Neural progenitor cell (in vitro differentiated cells): ENCODE results near the gene CFAP57. TPM values are rescaled to one million over a fixed set of nuclear protein-coding genes. Genes with fewer than 3 reads are reported as not detected.
A peak's percentile ranks its signal among the peaks of the same experiment; 100 is the strongest.

Experiments
- DNase-seq: peaks from one replicate; pipeline ENCODE4 v3.0.0-alpha.2; 2016; ENCODE audit warnings: low spot score
- H2AFZ ChIP-seq: fragments of 200-600 bp; sonication (generic); replicated peaks from 2 replicates; pipeline ENCODE4 v1.6.1; 2016; ENCODE audit warnings: antibody characterized with exemption
- H3F3A ChIP-seq: fragments of 200-600 bp; sonication (generic); 2 replicates; pipeline ENCODE4 v1.6.1; 2016; ENCODE audit warnings: antibody characterized with exemption, low read depth
- H3K27ac ChIP-seq: fragments of 200-600 bp; sonication (generic); 2 replicates; pipeline ENCODE4 v1.5.1; 2016; ENCODE audit warnings: mild to moderate bottlenecking
- H3K27me3 ChIP-seq: fragments of 200-600 bp; sonication (generic); 2 replicates; pipeline ENCODE4 v1.6.1; 2016; ENCODE audit warnings: mild to moderate bottlenecking, moderate library complexity
- H3K36me3 ChIP-seq: fragments of 200-600 bp; sonication (generic); 2 replicates; pipeline ENCODE4 v1.5.1; 2016
- H3K4me1 ChIP-seq: fragments of 200-600 bp; sonication (generic); 2 replicates; pipeline ENCODE4 v1.6.1; 2016; ENCODE audit warnings: mixed run types
- H3K4me2 ChIP-seq: fragments of 200-600 bp; sonication (generic); 2 replicates; pipeline ENCODE4 v1.6.1; 2016
- H3K4me3 ChIP-seq: fragments of 200-600 bp; sonication (generic); 2 replicates; pipeline ENCODE4 v1.5.1; 2016
- H3K79me2 ChIP-seq: fragments of 200-600 bp; sonication (generic); 2 replicates; pipeline ENCODE4 v1.6.1; 2016; ENCODE audit warnings: low read depth
- H3K9ac ChIP-seq: fragments of 200-600 bp; sonication (generic); 2 replicates; pipeline ENCODE4 v1.6.1; 2016
- H3K9me3 ChIP-seq: fragments of 200-600 bp; sonication (generic); 2 replicates; pipeline ENCODE4 v1.5.1; 2016; ENCODE audit warnings: low read depth
- H4K20me1 ChIP-seq: fragments of 200-600 bp; sonication (generic); 2 replicates; pipeline ENCODE4 v1.6.1; 2016; ENCODE audit warnings: low read depth
- H3K27ac Mint-ChIP-seq: 3 replicates; pipeline ENCODE4 v1.8.0; 2021; ENCODE audit warnings: mixed read lengths
- H3K27me3 Mint-ChIP-seq: 2 replicates; pipeline ENCODE4 v1.8.0; 2022; ENCODE audit warnings: low read depth, mild to moderate bottlenecking, inconsistent platforms, moderate library complexity, mixed read lengths; ENCODE audit not compliant: insufficient read depth
- H3K36me3 Mint-ChIP-seq: 3 replicates; pipeline ENCODE4 v1.8.0; 2021; ENCODE audit warnings: mixed read lengths
- H3K4me1 Mint-ChIP-seq: 3 replicates; pipeline ENCODE4 v1.8.0; 2021; ENCODE audit warnings: mixed read lengths
- H3K4me3 Mint-ChIP-seq: 3 replicates; pipeline ENCODE4 v1.8.0; 2021; ENCODE audit warnings: mild to moderate bottlenecking, moderate library complexity, mixed read lengths
- H3K9me3 Mint-ChIP-seq: 3 replicates; pipeline ENCODE4 v1.8.0; 2020; ENCODE audit warnings: mixed read lengths
- EZH2 ChIP-seq: fragments of 200-600 bp; sonication (generic); IDR thresholded peaks from 2 replicates; pipeline ENCODE4 v1.6.1; 2017; ENCODE audit warnings: antibody characterized with exemption, mild to moderate bottlenecking, moderate library complexity
- EZH2phosphoT487 ChIP-seq: fragments of 200-600 bp; sonication (generic); IDR thresholded peaks from 2 replicates; pipeline ENCODE4 v1.6.1; 2017; ENCODE audit warnings: antibody characterized with exemption
- total RNA-seq: library from RNA; depleted of rRNA; stranded (reverse); fragments of >200 nt; gene quantifications from 2 replicates; pipeline ENCODE4 v1.2.3, GENCODE V29; 2015; ENCODE audit warnings: low replicate concordance
- TF ChIP-seq, protein P1 (sequence below): fragments of 200-600 bp; sonication (generic); IDR thresholded peaks from 2 replicates; pipeline ENCODE4 v1.5.1; 2017; ENCODE audit warnings: antibody characterized with exemption, mild to moderate bottlenecking

CFAP57 gene
- total RNA-seq, 1 donor from 2014 or later = 0.97 TPM

- Histone ChIP-seq H3K27ac (no peak overlapping the region), H3K79me2 (no peaks in the 10 kb centered on the region), H2AFZ (no peak overlapping the region), H4K20me1 (no peaks in the 10 kb centered on the region), H3K9ac (no peak overlapping the region), H3K4me2 (no peak overlapping the region), H3K4me1 (peaks cover 13% of the 10 kb centered on the region), H3F3A (no peaks in the 10 kb centered on the region), H3K27me3 (no peaks in the 10 kb centered on the region), H3K36me3 (no peaks in the 10 kb centered on the region), H3K4me3 (no peak overlapping the region), H3K9me3 (no peaks in the 10 kb centered on the region)
- peaks cover 6% of the 10 kb centered on the region for H3K9me3 Mint-ChIP-seq
- TF ChIP-seq EZH2 (no peak), EZH2phosphoT487 (no peak)
- TF ChIP-seq, protein P1, sequence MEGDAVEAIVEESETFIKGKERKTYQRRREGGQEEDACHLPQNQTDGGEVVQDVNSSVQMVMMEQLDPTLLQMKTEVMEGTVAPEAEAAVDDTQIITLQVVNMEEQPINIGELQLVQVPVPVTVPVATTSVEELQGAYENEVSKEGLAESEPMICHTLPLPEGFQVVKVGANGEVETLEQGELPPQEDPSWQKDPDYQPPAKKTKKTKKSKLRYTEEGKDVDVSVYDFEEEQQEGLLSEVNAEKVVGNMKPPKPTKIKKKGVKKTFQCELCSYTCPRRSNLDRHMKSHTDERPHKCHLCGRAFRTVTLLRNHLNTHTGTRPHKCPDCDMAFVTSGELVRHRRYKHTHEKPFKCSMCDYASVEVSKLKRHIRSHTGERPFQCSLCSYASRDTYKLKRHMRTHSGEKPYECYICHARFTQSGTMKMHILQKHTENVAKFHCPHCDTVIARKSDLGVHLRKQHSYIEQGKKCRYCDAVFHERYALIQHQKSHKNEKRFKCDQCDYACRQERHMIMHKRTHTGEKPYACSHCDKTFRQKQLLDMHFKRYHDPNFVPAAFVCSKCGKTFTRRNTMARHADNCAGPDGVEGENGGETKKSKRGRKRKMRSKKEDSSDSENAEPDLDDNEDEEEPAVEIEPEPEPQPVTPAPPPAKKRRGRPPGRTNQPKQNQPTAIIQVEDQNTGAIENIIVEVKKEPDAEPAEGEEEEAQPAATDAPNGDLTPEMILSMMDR = no peak
- H3K4me3 Mint-ChIP-seq = no peak overlapping the region
- peaks cover 20% of the 10 kb centered on the region for H3K4me1 Mint-ChIP-seq
- peaks cover 10% of the 10 kb centered on the region for H3K27me3 Mint-ChIP-seq
- DNase-seq = no peak
- no peaks in the 10 kb centered on the region for H3K36me3 Mint-ChIP-seq
- no peak overlapping the region for H3K27ac Mint-ChIP-seq
Measured at GRCh38 chr1:43284065-43284464, 111.9 kb downstream of the CFAP57 start.

GRCh38 chr1:43284546-43285110 is 112.5 kb downstream of the CFAP57 start:
- Histone ChIP-seq H3K9me3 (no peaks in the 10 kb centered on the region), H3K4me2 (no peak overlapping the region), H3K27me3 (no peaks in the 10 kb centered on the region), H3F3A (no peaks in the 10 kb centered on the region), H3K79me2 (no peaks in the 10 kb centered on the region), H2AFZ (no peak overlapping the region), H3K27ac (no peak overlapping the region), H3K4me1 (peaks cover 13% of the 10 kb centered on the region), H3K9ac (no peak overlapping the region), H4K20me1 (no peaks in the 10 kb centered on the region), H3K4me3 (no peak overlapping the region), H3K36me3 (no peaks in the 10 kb centered on the region)
- Mint-ChIP-seq H3K27me3 (peaks cover 10% of the 10 kb centered on the region), H3K4me3 (no peak overlapping the region), H3K4me1 (peaks cover 20% of the 10 kb centered on the region), H3K9me3 (peaks cover 6% of the 10 kb centered on the region), H3K36me3 (no peaks in the 10 kb centered on the region), H3K27ac (peak overlapping the region; percentile 78)
- TF ChIP-seq, protein P1 = no peak
- TF ChIP-seq EZH2phosphoT487 (no peak), EZH2 (no peak)
- no peak for DNase-seq

GRCh38 chr1:43285269-43285990 is 113.3 kb downstream of the CFAP57 start, which contains the start of gene C1orf210:
Gene C1orf210, minus strand, starts transcription at chr1:43285581. Its CDS starts 2,311 bp downstream, at chr1:43283270.
- no peak within 1 kb of the TSS for H3K9ac ChIP-seq
- no peak within 1 kb of the TSS for H3K27ac ChIP-seq
- H3K27me3 ChIP-seq = no peaks in the 10 kb centered on the region
- peak within 1 kb of the TSS; percentile 7 for H3K4me3 ChIP-seq
- H3K9me3 Mint-ChIP-seq = peaks cover 2% of the 10 kb centered on the region
- no peaks in the 10 kb centered on the region for H3K36me3 ChIP-seq
- no peak within 1 kb of the TSS for H3K4me3 Mint-ChIP-seq
- H3K79me2 ChIP-seq = no peaks in the 10 kb centered on the region
- H3K9me3 ChIP-seq = no peaks in the 10 kb centered on the region
- H3K27ac Mint-ChIP-seq = peak within 1 kb of the TSS; percentile 78
- H3K4me2 ChIP-seq = peak within 1 kb of the TSS; percentile 61
- no peaks in the 10 kb centered on the region for H3F3A ChIP-seq
- TF ChIP-seq, protein P1 = peak; percentile 27
- TF ChIP-seq EZH2 = no peak
- no peak for TF ChIP-seq EZH2phosphoT487
- no peaks in the 10 kb centered on the region for H4K20me1 ChIP-seq
- H3K4me1 Mint-ChIP-seq = peaks cover 17% of the 10 kb centered on the region
- peaks cover 2% of the 10 kb centered on the region for H3K27me3 Mint-ChIP-seq
- H3K4me1 ChIP-seq = peaks cover 13% of the 10 kb centered on the region
- no peaks in the 10 kb centered on the region for H3K36me3 Mint-ChIP-seq
- peak; percentile 34 for DNase-seq
- peak within 1 kb of the TSS; percentile 13 for H2AFZ ChIP-seq
